KMS-11 (cell line): ENCODE data around the gene FRMD1.

Experiments
- H2AFZ ChIP-seq: fragments of 200-600 bp; sonication (generic); 2 replicates; pipeline ENCODE4 v1.6.1; 2016; ENCODE audit warnings: antibody characterized with exemption, mixed run types, low read depth
- H3K27ac ChIP-seq: fragments of 200-600 bp; sonication (generic); 2 replicates; pipeline ENCODE4 v1.6.1; 2016; ENCODE audit warnings: mild to moderate bottlenecking, mixed run types
- H3K27me3 ChIP-seq: fragments of 200-600 bp; sonication (generic); 2 replicates; pipeline ENCODE4 v1.6.1; 2017; ENCODE audit warnings: mild to moderate bottlenecking, low read depth, mixed run types, moderate library complexity; ENCODE audit not compliant: insufficient read depth
- H3K36me3 ChIP-seq: fragments of 200-600 bp; sonication (generic); 2 replicates; pipeline ENCODE4 v1.6.1; 2017; ENCODE audit warnings: mild to moderate bottlenecking, mixed run types; ENCODE audit not compliant: insufficient read depth
- H3K4me1 ChIP-seq: fragments of 200-600 bp; sonication (generic); 2 replicates; pipeline ENCODE4 v1.6.1; 2016; ENCODE audit warnings: mild to moderate bottlenecking, low read depth, mixed run types; ENCODE audit not compliant: poor library complexity, severe bottlenecking
- H3K4me2 ChIP-seq: fragments of 200-600 bp; sonication (generic); 2 replicates; pipeline ENCODE4 v1.7.0; 2016; ENCODE audit warnings: mild to moderate bottlenecking, mixed run types
- H3K4me3 ChIP-seq: fragments of 200-600 bp; sonication (generic); IDR thresholded peaks from 2 replicates; pipeline ENCODE4 v1.6.1; 2017; ENCODE audit warnings: low read depth, low read length, mixed read lengths; ENCODE audit not compliant: insufficient read depth
- H3K79me2 ChIP-seq: fragments of 200-600 bp; sonication (generic); 2 replicates; pipeline ENCODE4 v1.6.1; 2016; ENCODE audit warnings: low read depth, mixed run types; ENCODE audit not compliant: insufficient read depth
- H3K9ac ChIP-seq: fragments of 200-600 bp; sonication (generic); 2 replicates; pipeline ENCODE4 v1.6.1; 2016; ENCODE audit warnings: mild to moderate bottlenecking, mixed run types
- H4K20me1 ChIP-seq: fragments of 200-600 bp; sonication (generic); 2 replicates; pipeline ENCODE4 v1.6.1; 2016; ENCODE audit warnings: mild to moderate bottlenecking, mixed run types; ENCODE audit not compliant: insufficient read depth
- CTCF ChIP-seq: fragments of 200-600 bp; sonication (generic); conservative IDR thresholded peaks from 2 replicates; pipeline ENCODE4 v1.6.1; 2017; ENCODE audit warnings: low read depth, mild to moderate bottlenecking, antibody characterized with exemption, low read length, moderate library complexity, mixed read lengths

FRMD1 gene

DNA sequence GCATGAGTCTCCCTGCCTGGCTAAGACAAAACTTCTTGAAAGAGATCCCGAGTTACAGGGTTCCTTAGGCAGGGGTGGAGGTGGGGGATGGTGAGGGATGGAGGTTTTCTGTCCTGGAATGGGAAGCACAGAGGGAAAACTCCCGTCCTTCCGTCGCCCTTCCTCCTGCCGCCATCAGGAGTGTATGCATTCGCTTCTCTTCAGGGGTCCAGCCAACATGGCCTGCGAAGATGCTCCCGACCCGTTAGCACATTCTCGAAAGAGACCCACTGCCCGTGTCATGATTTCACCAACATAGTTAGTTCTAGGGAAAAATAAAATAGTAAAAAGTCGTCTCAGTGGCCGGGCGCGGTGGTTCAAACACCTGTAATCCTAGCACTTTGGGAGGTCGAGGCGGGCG is 44.5 kb downstream of the FRMD1 start:
- Histone ChIP-seq H3K36me3 (no peaks in the 10 kb centered on the region), H3K4me2 (no peak overlapping the region), H3K27ac (no peak overlapping the region), H4K20me1 (no peaks in the 10 kb centered on the region), H2AFZ (no peak overlapping the region), H3K27me3 (no peaks in the 10 kb centered on the region), H3K4me1 (peaks cover 4% of the 10 kb centered on the region), H3K9ac (no peak overlapping the region), H3K79me2 (no peaks in the 10 kb centered on the region), H3K4me3 (no peak overlapping the region)
- TF ChIP-seq CTCF = no peak

- H3K9ac ChIP-seq = no peak overlapping the region
- H3K4me2 ChIP-seq = no peak overlapping the region
- no peak overlapping the region for H3K4me3 ChIP-seq
These were observed 45.2 kb downstream of the FRMD1 start for GRCh38 chr6:168033791-168034190.

DNA sequence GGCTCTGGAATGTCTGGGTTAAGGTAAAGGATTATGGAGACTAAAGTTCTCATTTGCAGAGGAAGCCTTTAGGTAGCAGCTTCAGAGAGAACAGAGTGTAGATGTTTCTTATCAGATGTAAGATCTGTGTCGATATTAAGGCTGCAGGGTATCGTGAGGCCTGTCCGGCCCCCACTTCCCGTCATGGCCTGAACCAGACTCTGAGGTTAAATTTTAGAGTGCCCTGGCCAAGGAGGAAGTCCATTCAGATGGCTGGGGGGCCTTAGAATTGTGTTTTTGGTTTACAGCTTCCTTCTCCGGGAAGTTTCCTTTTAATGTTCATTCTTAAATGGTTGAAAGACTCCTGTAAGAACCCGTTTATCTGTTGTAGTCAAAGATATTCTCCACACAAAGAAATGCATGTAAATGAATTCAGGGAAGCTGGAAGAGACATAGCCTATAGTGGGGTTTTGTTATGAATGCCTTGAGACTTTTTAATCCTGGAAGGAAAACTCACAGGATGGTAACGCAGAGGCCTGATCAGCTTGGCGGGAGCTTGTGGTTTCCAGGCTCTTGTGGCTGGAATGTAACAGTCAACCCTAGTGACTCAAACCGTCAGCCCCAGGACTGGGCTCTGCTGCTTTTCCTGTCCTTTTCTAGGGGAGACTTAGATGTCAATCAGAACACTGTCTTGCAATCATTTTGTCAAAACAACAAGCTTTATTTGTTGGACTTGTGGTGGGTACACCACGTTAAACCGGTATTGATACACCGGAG is 46.8 kb downstream of the FRMD1 start:
- H3K4me2 ChIP-seq = no peak overlapping the region
- no peak overlapping the region for H3K4me3 ChIP-seq
- no peak overlapping the region for H2AFZ ChIP-seq
- H3K27ac ChIP-seq = no peak overlapping the region
- no peak for TF ChIP-seq CTCF
- peaks cover 4% of the 10 kb centered on the region for H3K4me1 ChIP-seq
- no peaks in the 10 kb centered on the region for H3K27me3 ChIP-seq
- no peak overlapping the region for H3K9ac ChIP-seq
- H3K36me3 ChIP-seq = no peaks in the 10 kb centered on the region
- H4K20me1 ChIP-seq = no peaks in the 10 kb centered on the region
- H3K79me2 ChIP-seq = no peaks in the 10 kb centered on the region

More at GRCh38 chr6:168033791-168034190, 45.2 kb downstream of the FRMD1 start:
- H4K20me1 ChIP-seq = no peaks in the 10 kb centered on the region
- TF ChIP-seq CTCF = no peak
- no peak overlapping the region for H3K27ac ChIP-seq
- H3K36me3 ChIP-seq = no peaks in the 10 kb centered on the region
- no peaks in the 10 kb centered on the region for H3K79me2 ChIP-seq
- peaks cover 4% of the 10 kb centered on the region for H3K4me1 ChIP-seq
- no peaks in the 10 kb centered on the region for H3K27me3 ChIP-seq
- H2AFZ ChIP-seq = no peak overlapping the region

GRCh38 chr6:168031411-168031971 is 47.5 kb downstream of the FRMD1 start:
- TF ChIP-seq CTCF = no peak
- Histone ChIP-seq H2AFZ (no peak overlapping the region), H3K27ac (no peak overlapping the region), H3K4me1 (no peaks in the 10 kb centered on the region), H3K36me3 (no peaks in the 10 kb centered on the region), H3K27me3 (no peaks in the 10 kb centered on the region), H3K9ac (no peak overlapping the region), H3K4me2 (no peak overlapping the region), H4K20me1 (no peaks in the 10 kb centered on the region), H3K79me2 (no peaks in the 10 kb centered on the region), H3K4me3 (no peak overlapping the region)
